ENCODE results near the gene C19orf81. TPM values are rescaled to one million over a fixed set of nuclear protein-coding genes. Genes with fewer than 3 reads are reported as not detected.
"Not testable (repeated sequence)": the region's sequence is repeated elsewhere in the genome, so short reads cannot be mapped to it uniquely, and the experiment has no call there.

C19orf81 gene
- polyA plus RNA-seq, 1 donor (not counting 4 experiments of a cell fraction or from before 2014, with no cell fraction given): not detected

DNA sequence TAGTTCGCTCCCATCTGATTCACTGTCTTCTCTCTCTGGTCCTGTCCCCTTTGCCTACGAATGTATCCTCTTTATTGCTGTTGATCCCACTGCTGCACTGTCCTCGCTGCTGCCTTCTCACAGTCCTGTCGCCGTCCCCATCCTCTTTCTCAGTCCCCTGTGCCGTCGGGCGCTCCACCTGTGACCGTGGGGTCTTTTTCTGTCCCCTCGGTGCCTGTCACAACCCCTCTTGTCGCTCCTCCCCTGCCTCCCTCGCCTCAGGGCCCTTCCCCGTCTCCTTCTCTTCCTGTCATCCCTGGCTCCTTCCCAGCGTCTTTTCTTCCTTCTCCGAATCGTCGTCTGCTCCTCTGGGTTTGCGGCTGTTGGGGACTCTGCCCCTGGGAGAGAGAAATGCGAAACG lies 41.9 kb upstream of the C19orf81 start:
- H3K79me2 ChIP-seq (ENCODE audit: control insufficient read depth, insufficient read depth, low read length): no peaks in the 10 kb centered on the region
- no peaks in the 10 kb centered on the region for H3K36me3 ChIP-seq (ENCODE audit: control insufficient read depth in 2 of 2, extremely low read depth in 1 of 2, insufficient read depth in 2 of 2, low read length in 2 of 2)
- no peaks in the 10 kb centered on the region for H4K20me1 ChIP-seq (ENCODE audit: control insufficient read depth, extremely low read depth, insufficient read depth, low read length)
- no peak overlapping the region for H3K4me2 ChIP-seq (ENCODE audit: control insufficient read depth, extremely low read depth, insufficient read depth, low read depth, low read length)
- no peaks in the 10 kb centered on the region for H3K27me3 ChIP-seq (ENCODE audit: control insufficient read depth, extremely low read depth, insufficient read depth, low read length)
- H3K4me3 ChIP-seq (ENCODE audit: control insufficient read depth in 2 of 3, extremely low read depth in 1 of 3, insufficient read depth in 2 of 3, low read depth in 1 of 3, low read length in 3 of 3): no peak overlapping the region
- no peaks in the 10 kb centered on the region for H3K9me1 ChIP-seq (ENCODE audit: control insufficient read depth, extremely low read depth, insufficient read depth, low read length)
- DNase-seq (ENCODE audit: low read depth, low spot score) (no peak), FAIRE-seq (no peak)
- no peak for TF ChIP-seq EZH2 (IDR thresholded peaks at IDR 0.05; ENCODE audit: low read length)
- TF ChIP-seq CTCF (optimal IDR thresholded peaks at IDR 0.05 in 1 of 3, IDR thresholded peaks at IDR 0.05 in 1 of 3, conservative IDR thresholded peaks at IDR 0.05 in 1 of 3; ENCODE audit: extremely low read depth in 1 of 3, insufficient read depth in 2 of 3, low read length in 3 of 3): no peak
- no peaks in the 10 kb centered on the region for H3K4me1 ChIP-seq (ENCODE audit: control insufficient read depth, extremely low read depth, insufficient read depth, low read length)
- H3K9me3 ChIP-seq (ENCODE audit: control insufficient read depth, low read depth, low read length): peaks cover 3% of the 10 kb centered on the region
- dilution Hi-C loops (cut with MboI; ENCODE audit: extremely low pct_ligation_motif_present, low sequenced_read_pairs): no loop called here
- H3K27ac ChIP-seq (ENCODE audit: control insufficient read depth, insufficient read depth, low read length): no peak overlapping the region
- no peak overlapping the region for H3K9ac ChIP-seq (ENCODE audit: control insufficient read depth, extremely low read depth, insufficient read depth, low read length)
- no peak overlapping the region for H2AFZ ChIP-seq (ENCODE audit: control insufficient read depth, low read length)

- peaks cover 3% of the 10 kb centered on the region for H3K9me3 ChIP-seq (ENCODE audit: control insufficient read depth, low read depth, low read length)
- dilution Hi-C loops (cut with MboI; ENCODE audit: extremely low pct_ligation_motif_present, low sequenced_read_pairs): no loop called here
- no peak overlapping the region for H2AFZ ChIP-seq (ENCODE audit: control insufficient read depth, low read length)
- DNase-seq (ENCODE audit: low read depth, low spot score): no peak
- H3K36me3 ChIP-seq (ENCODE audit: control insufficient read depth in 2 of 2, extremely low read depth in 1 of 2, insufficient read depth in 2 of 2, low read length in 2 of 2): no peaks in the 10 kb centered on the region
- FAIRE-seq: no peak
- H3K4me3 ChIP-seq (ENCODE audit: control insufficient read depth in 2 of 3, extremely low read depth in 1 of 3, insufficient read depth in 2 of 3, low read depth in 1 of 3, low read length in 3 of 3): no peak overlapping the region
- no peak overlapping the region for H3K9ac ChIP-seq (ENCODE audit: control insufficient read depth, extremely low read depth, insufficient read depth, low read length)
- no peaks in the 10 kb centered on the region for H3K27me3 ChIP-seq (ENCODE audit: control insufficient read depth, extremely low read depth, insufficient read depth, low read length)
- no peaks in the 10 kb centered on the region for H3K9me1 ChIP-seq (ENCODE audit: control insufficient read depth, extremely low read depth, insufficient read depth, low read length)
- H3K79me2 ChIP-seq (ENCODE audit: control insufficient read depth, insufficient read depth, low read length): no peaks in the 10 kb centered on the region
- H3K27ac ChIP-seq (ENCODE audit: control insufficient read depth, insufficient read depth, low read length): no peak overlapping the region
- H4K20me1 ChIP-seq (ENCODE audit: control insufficient read depth, extremely low read depth, insufficient read depth, low read length): no peaks in the 10 kb centered on the region
- no peaks in the 10 kb centered on the region for H3K4me1 ChIP-seq (ENCODE audit: control insufficient read depth, extremely low read depth, insufficient read depth, low read length)
- TF ChIP-seq CTCF (optimal IDR thresholded peaks at IDR 0.05 in 1 of 3, IDR thresholded peaks at IDR 0.05 in 1 of 3, conservative IDR thresholded peaks at IDR 0.05 in 1 of 3; ENCODE audit: extremely low read depth in 1 of 3, insufficient read depth in 2 of 3, low read length in 3 of 3): peak in 2 of 3 experiments; percentile 12 to 33
- no peak for TF ChIP-seq EZH2 (IDR thresholded peaks at IDR 0.05; ENCODE audit: low read length)
- no peak overlapping the region for H3K4me2 ChIP-seq (ENCODE audit: control insufficient read depth, extremely low read depth, insufficient read depth, low read depth, low read length)
Observed at GRCh38 chr19:50607874-50608785, 41.1 kb upstream of the C19orf81 start.

- H3K9me3 ChIP-seq (ENCODE audit: control insufficient read depth, low read depth, low read length); H3K27me3 ChIP-seq (ENCODE audit: control insufficient read depth, extremely low read depth, insufficient read depth, low read length); FAIRE-seq; H3K79me2 ChIP-seq (ENCODE audit: control insufficient read depth, insufficient read depth, low read length); H2AFZ ChIP-seq (ENCODE audit: control insufficient read depth, low read length); DNase-seq (ENCODE audit: low read depth, low spot score); H4K20me1 ChIP-seq (ENCODE audit: control insufficient read depth, extremely low read depth, insufficient read depth, low read length); H3K9ac ChIP-seq (ENCODE audit: control insufficient read depth, extremely low read depth, insufficient read depth, low read length); H3K4me2 ChIP-seq (ENCODE audit: control insufficient read depth, extremely low read depth, insufficient read depth, low read depth, low read length); H3K9me1 ChIP-seq (ENCODE audit: control insufficient read depth, extremely low read depth, insufficient read depth, low read length); H3K4me3 ChIP-seq (ENCODE audit: control insufficient read depth in 2 of 3, extremely low read depth in 1 of 3, insufficient read depth in 2 of 3, low read depth in 1 of 3, low read length in 3 of 3); H3K27ac ChIP-seq (ENCODE audit: control insufficient read depth, insufficient read depth, low read length); H3K36me3 ChIP-seq (ENCODE audit: control insufficient read depth in 2 of 2, extremely low read depth in 1 of 2, insufficient read depth in 2 of 2, low read length in 2 of 2); dilution Hi-C loops (cut with MboI; ENCODE audit: extremely low pct_ligation_motif_present, low sequenced_read_pairs); H3K4me1 ChIP-seq (ENCODE audit: control insufficient read depth, extremely low read depth, insufficient read depth, low read length): not testable (repeated sequence)
Observed at GRCh38 chr19:50612504-50613404, 36.5 kb upstream of the C19orf81 start.
